Hepatocyte (in vitro differentiated cells): ENCODE data around the gene DCLK3.

Experiments
- CTCF ChIP-seq: fragments of 200-600 bp; sonication (generic); IDR thresholded peaks from 2 replicates; pipeline ENCODE4 v1.5.1; 2016; ENCODE audit warnings: antibody characterized with exemption, mild to moderate bottlenecking; ENCODE audit not compliant: poor library complexity
- EZH2 ChIP-seq: fragments of 200-600 bp; sonication (generic); IDR thresholded peaks from 2 replicates; pipeline ENCODE4 v1.6.1; 2016; ENCODE audit warnings: antibody characterized with exemption, mild to moderate bottlenecking, borderline replicate concordance

GRCh38 chr3:36713904-36714303, 50.4 kb downstream of the DCLK3 start:
- no peak for TF ChIP-seq CTCF
- no peak for TF ChIP-seq EZH2
